GM19099 (cell line): ENCODE data around the gene BDH1.

Source experiments
- POLR2A ChIP-seq: IDR thresholded peaks from 3 replicates; pipeline ENCODE4 v1.6.1; 2011; ENCODE audit warnings: low read depth; ENCODE audit not compliant: insufficient read length; ENCODE audit errors: extremely low read depth

The BDH1 gene

GRCh38 chr3:197586181-197586580 lies 30.4 kb upstream of the BDH1 start:
- TF ChIP-seq POLR2A = no peak

GRCh38 chr3:197584733-197585132 lies 29.0 kb upstream of the BDH1 start:
- no peak for TF ChIP-seq POLR2A

GRCh38 chr3:197583371-197583770 lies 27.6 kb upstream of the BDH1 start:
- TF ChIP-seq POLR2A = no peak

- no peak for TF ChIP-seq POLR2A
These were observed 24.5 kb upstream of the BDH1 start for GRCh38 chr3:197580253-197580691.

GRCh38 chr3:197578376-197578775 lies 22.6 kb upstream of the BDH1 start:
- no peak for TF ChIP-seq POLR2A

- TF ChIP-seq POLR2A = no peak
These were observed 21.8 kb upstream of the BDH1 start for GRCh38 chr3:197577366-197578074.

- no peak for TF ChIP-seq POLR2A
These were observed 21.1 kb upstream of the BDH1 start for GRCh38 chr3:197576838-197577237.

- no peak for TF ChIP-seq POLR2A
These were observed 19.6 kb upstream of the BDH1 start for GRCh38 chr3:197575362-197575761.

- no peak for TF ChIP-seq POLR2A
These were observed 17.4 kb upstream of the BDH1 start for GRCh38 chr3:197573048-197573767.

- TF ChIP-seq POLR2A = no peak
These were observed 12.3 kb upstream of the BDH1 start for GRCh38 chr3:197567904-197568681.

GRCh38 chr3:197564097-197564843 lies 8.5 kb upstream of the BDH1 start:
- no peak for TF ChIP-seq POLR2A

GRCh38 chr3:197562398-197563251 lies 6.9 kb upstream of the BDH1 start:
- TF ChIP-seq POLR2A = no peak

- no peak for TF ChIP-seq POLR2A
These were observed 6.2 kb upstream of the BDH1 start for GRCh38 chr3:197561926-197562325.

- no peak for TF ChIP-seq POLR2A
These were observed 3.9 kb upstream of the BDH1 start for GRCh38 chr3:197559651-197560050.
